Stimulated activated CD4-positive, alpha-beta T cell treated with anti-CD3 and anti-CD28 coated beads, Interleukin-4, amount 100 ng/mL, for 48 hours (primary cell): ENCODE results near the gene VAV2.

Experiments
- DNase-seq, 2 donors: peaks; one replicate each; pipeline ENCODE4 v3.0.0-alpha.2; 2020; ENCODE audit warnings: low read depth in 2 of 2

The VAV2 gene

GRCh38 chr9:133782157-133783130 is 209.7 kb downstream of the VAV2 start:
- peak; percentile 59 to 71 for DNase-seq

- no peak for DNase-seq
Measured at GRCh38 chr9:133781828-133782135, 210.3 kb downstream of the VAV2 start.

- DNase-seq = no peak
Measured at GRCh38 chr9:133780962-133781827, 210.9 kb downstream of the VAV2 start.

GRCh38 chr9:133780404-133780945 is 211.6 kb downstream of the VAV2 start:
- no peak for DNase-seq

- no peak for DNase-seq
Measured at GRCh38 chr9:133779516-133780403, 212.4 kb downstream of the VAV2 start.

GRCh38 chr9:133779081-133779480 is 213.0 kb downstream of the VAV2 start:
- no peak for DNase-seq

GRCh38 chr9:133778336-133779013 is 213.6 kb downstream of the VAV2 start:
- DNase-seq = no peak

GRCh38 chr9:133777871-133778270 is 214.3 kb downstream of the VAV2 start:
- DNase-seq = no peak

- DNase-seq = no peak
Measured at GRCh38 chr9:133777068-133777791, 214.9 kb downstream of the VAV2 start.

GRCh38 chr9:133775951-133776905 is 215.9 kb downstream of the VAV2 start:
- DNase-seq = no peak

- DNase-seq = no peak
Measured at GRCh38 chr9:133775291-133775690, 216.8 kb downstream of the VAV2 start.

GRCh38 chr9:133774799-133775198 is 217.3 kb downstream of the VAV2 start:
- DNase-seq = no peak

GRCh38 chr9:133773889-133774655 is 218.1 kb downstream of the VAV2 start:
- DNase-seq = no peak

- no peak for DNase-seq
Measured at GRCh38 chr9:133772581-133772980, 219.5 kb downstream of the VAV2 start.

- DNase-seq = no peak
Measured at GRCh38 chr9:133771486-133772482, 220.3 kb downstream of the VAV2 start.

- DNase-seq = no peak
Measured at GRCh38 chr9:133770076-133770777, 221.9 kb downstream of the VAV2 start.
